SJSA1 (cell line): ENCODE results near the gene KIF6. TPM values are rescaled to one million over a fixed set of nuclear protein-coding genes. Genes with fewer than 3 reads are reported as not detected.

ENCODE experiments used
- DNase-seq, 2 experiments: peaks; one replicate each; pipeline ENCODE4 v3.0.0-alpha.2; 2015 to 2020; ENCODE audit warnings: low spot score in 2 of 2, low read depth in 1 of 2
- H3K27ac ChIP-seq: fragments of 250-450 bp; sonication (Bioruptor Pico); 2 replicates; pipeline ENCODE4 v1.5.1; 2020; ENCODE audit warnings: mild to moderate bottlenecking, moderate library complexity
- H3K27me3 ChIP-seq: fragments of 250-450 bp; sonication (Bioruptor Pico); replicated peaks from 2 replicates; pipeline ENCODE4 v1.5.1; 2020; ENCODE audit warnings: mild to moderate bottlenecking, moderate library complexity
- H3K36me3 ChIP-seq: fragments of 250-450 bp; sonication (Bioruptor Pico); 2 replicates; pipeline ENCODE4 v1.5.1; 2020; ENCODE audit warnings: mild to moderate bottlenecking
- H3K4me1 ChIP-seq: fragments of 250-450 bp; sonication (Bioruptor Pico); replicated peaks from 2 replicates; pipeline ENCODE4 v1.6.1; 2021; ENCODE audit warnings: mild to moderate bottlenecking
- H3K4me3 ChIP-seq: fragments of 250-450 bp; sonication (Bioruptor Pico); 2 replicates; pipeline ENCODE4 v1.5.1; 2020; ENCODE audit warnings: mild to moderate bottlenecking
- H3K9me3 ChIP-seq: fragments of 250-450 bp; sonication (Bioruptor Pico); replicated peaks from 2 replicates; pipeline ENCODE4 v1.5.1; 2020; ENCODE audit warnings: mild to moderate bottlenecking
- total RNA-seq: library from RNA; depleted of rRNA; stranded (reverse); fragments of >200 nt; shearing (Covaris generic); gene quantifications from 2 replicates; pipeline ENCODE4 v1.2.3, GENCODE V29; 2014

Gene KIF6
- total RNA-seq, 1 experiment from 2014 or later, result not detected

DNA sequence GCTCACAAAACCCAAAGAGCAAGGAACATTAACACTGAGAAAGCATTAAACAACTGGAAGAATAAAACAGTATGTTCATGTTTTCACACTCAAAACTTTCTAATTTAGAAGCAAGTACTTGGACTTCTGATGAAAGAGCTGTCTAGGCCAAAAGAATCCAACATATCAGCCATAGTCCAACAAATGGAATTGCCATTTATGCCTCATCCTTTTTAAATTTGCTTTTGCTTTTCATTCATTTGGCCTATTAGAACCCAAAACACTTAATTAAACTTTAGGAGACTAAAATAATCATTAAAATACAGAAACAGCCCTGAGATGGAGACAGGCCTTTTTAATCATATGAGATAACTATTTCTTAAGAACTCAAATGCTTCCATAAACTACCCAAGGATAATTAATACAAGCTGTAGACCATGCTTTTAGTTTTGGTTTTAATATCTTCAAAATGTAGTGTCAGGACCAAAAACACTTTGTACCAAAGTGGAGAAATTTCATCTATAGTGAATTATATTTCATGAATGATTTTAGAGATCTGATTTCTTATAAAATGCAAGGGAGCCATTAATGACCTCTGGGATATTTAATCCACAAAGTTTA lies 166.5 kb downstream of the KIF6 start:
- Histone ChIP-seq H3K27ac (no peak overlapping the region), H3K27me3 (no peaks in the 10 kb centered on the region; the same call in 1 of the 2 replicates), H3K9me3 (no peaks in the 10 kb centered on the region), H3K4me1 (no peaks in the 10 kb centered on the region), H3K36me3 (no peaks in the 10 kb centered on the region), H3K4me3 (no peak overlapping the region)
- no peak for DNase-seq

GRCh38 chr6:39558079-39558478 lies 167.1 kb downstream of the KIF6 start:
- no peaks in the 10 kb centered on the region for H3K4me1 ChIP-seq
- no peaks in the 10 kb centered on the region; the same call in 1 of the 2 replicates for H3K27me3 ChIP-seq
- H3K27ac ChIP-seq, result no peak overlapping the region
- no peak for DNase-seq
- no peak overlapping the region for H3K4me3 ChIP-seq
- no peaks in the 10 kb centered on the region for H3K36me3 ChIP-seq
- H3K9me3 ChIP-seq, result no peaks in the 10 kb centered on the region

- DNase-seq, result no peak
- no peaks in the 10 kb centered on the region for H3K9me3 ChIP-seq
- H3K27ac ChIP-seq, result no peak overlapping the region
- no peaks in the 10 kb centered on the region; the same call in 1 of the 2 replicates for H3K27me3 ChIP-seq
- H3K4me1 ChIP-seq, result no peaks in the 10 kb centered on the region
- H3K4me3 ChIP-seq, result no peak overlapping the region
- no peaks in the 10 kb centered on the region for H3K36me3 ChIP-seq
Measured at GRCh38 chr6:39555136-39555535, 170.1 kb downstream of the KIF6 start.

DNA sequence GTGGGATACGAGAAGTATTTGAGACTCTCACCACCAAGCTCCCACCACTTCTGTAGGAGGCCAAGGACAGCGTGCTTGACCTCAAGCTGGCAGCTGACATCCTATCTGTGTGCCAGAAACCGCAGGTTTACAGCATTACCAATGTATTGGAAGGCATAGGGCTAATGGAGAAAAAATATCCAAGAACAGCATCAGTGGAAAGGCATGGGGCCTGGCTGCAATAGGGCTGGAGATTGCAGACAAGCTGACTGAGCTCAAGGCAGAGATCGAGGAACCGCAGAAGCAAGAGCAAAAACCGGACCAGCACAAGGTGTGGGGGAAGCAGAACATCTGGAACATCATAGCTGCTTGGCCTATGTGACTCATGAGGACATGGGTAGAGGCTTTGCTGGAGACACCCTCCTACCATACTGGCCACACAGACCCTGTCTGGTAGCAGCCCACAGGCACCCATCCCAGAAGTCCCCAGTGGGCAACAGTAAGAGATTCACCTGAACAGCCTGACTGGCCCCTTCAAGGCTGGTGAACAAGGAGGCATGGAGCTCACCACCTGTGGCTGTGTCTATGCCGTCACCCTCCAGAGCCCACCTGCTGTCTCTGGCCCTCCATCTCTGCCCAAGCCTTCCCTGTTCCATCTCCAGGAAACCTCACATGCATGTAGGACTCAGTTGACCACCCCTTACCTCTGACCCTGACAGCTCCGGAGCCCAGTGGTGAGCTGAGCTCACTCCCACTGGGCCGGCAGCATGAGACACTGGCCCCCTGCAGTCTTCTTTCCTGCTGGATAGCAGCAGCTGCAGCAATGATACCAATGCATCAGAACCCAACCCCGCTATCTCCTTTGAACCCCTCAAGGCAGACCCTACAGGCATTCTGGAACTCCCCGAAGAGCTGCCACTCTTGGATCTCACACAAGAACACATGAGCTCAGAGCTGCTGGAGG lies 171.1 kb downstream of the KIF6 start:
- DNase-seq, result no peak
- no peaks in the 10 kb centered on the region for H3K36me3 ChIP-seq
- H3K4me1 ChIP-seq, result no peaks in the 10 kb centered on the region
- H3K9me3 ChIP-seq, result no peaks in the 10 kb centered on the region
- no peaks in the 10 kb centered on the region; the same call in 1 of the 2 replicates for H3K27me3 ChIP-seq
- H3K4me3 ChIP-seq, result no peak overlapping the region
- no peak overlapping the region for H3K27ac ChIP-seq

DNA sequence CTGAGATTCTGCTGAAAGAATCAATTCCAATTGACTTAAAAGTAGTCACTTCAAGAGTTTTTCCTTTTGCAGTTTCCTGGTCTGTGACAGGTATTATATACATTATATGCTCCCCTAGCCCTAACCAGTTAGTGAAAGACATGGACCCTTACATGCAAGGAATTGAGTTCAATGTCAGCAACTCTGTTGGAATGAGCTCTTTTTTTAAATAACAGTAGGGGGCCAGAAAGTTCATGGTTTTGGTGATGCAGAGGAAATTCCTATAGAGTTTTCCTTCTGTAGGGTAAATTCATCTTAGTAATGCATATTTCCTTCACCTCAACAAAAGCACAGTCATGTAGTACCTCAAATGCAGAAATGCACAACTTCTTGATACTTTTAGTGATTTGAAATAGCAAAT lies 172.2 kb downstream of the KIF6 start:
- H3K27ac ChIP-seq, result no peak overlapping the region
- H3K4me3 ChIP-seq, result no peak overlapping the region
- no peaks in the 10 kb centered on the region for H3K9me3 ChIP-seq
- H3K27me3 ChIP-seq, result no peaks in the 10 kb centered on the region; the same call in 1 of the 2 replicates
- H3K4me1 ChIP-seq, result no peaks in the 10 kb centered on the region
- H3K36me3 ChIP-seq, result no peaks in the 10 kb centered on the region
- no peak for DNase-seq

DNA sequence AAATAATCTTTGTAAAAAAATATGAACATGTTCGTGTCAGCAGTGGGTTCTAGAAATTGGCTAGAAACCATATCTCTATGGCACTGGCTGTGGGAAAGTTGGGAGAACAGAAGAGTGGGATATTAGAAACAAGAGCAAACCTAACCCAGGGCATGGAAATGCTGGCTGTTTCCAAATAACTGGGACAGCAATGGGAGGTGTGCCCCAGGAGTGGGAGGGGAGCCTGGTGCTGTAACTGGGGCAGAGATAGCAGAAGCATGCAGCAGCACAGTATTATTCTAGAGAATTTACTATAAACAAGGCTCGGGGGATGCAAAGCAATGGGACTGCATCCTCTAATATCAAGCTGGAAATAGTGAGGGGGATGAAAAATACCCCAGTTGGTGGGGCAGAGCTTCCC lies 175.0 kb downstream of the KIF6 start:
- no peaks in the 10 kb centered on the region for H3K4me1 ChIP-seq
- H3K9me3 ChIP-seq, result no peaks in the 10 kb centered on the region
- H3K27me3 ChIP-seq, result no peaks in the 10 kb centered on the region; the same call in 1 of the 2 replicates
- no peak overlapping the region for H3K4me3 ChIP-seq
- H3K36me3 ChIP-seq, result no peaks in the 10 kb centered on the region
- no peak for DNase-seq
- no peak overlapping the region for H3K27ac ChIP-seq

- Histone ChIP-seq H3K9me3 (no peaks in the 10 kb centered on the region), H3K27ac (no peak overlapping the region), H3K4me1 (no peaks in the 10 kb centered on the region), H3K27me3 (no peaks in the 10 kb centered on the region), H3K36me3 (no peaks in the 10 kb centered on the region), H3K4me3 (no peak overlapping the region)
- DNase-seq, result no peak
Measured at GRCh38 chr6:39546731-39547130, 178.5 kb downstream of the KIF6 start.

DNA sequence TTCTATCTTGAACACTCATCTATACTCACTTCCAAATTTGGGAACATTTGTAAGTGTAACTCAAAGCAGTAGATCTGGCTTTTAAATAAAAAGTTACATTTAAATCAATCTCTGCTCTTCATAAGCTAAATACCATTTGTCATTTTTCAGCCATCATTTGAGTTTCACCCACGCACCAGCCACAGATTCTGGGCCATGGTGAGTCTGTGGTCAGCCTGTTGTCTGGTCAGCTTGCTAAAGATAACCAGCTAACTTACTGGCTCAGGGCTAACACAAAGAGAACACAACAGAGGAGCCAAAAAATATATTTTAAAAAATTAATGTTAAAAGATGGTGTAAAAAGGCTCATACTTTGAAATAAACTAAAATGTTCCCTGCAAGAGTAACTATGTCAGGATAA lies 181.3 kb downstream of the KIF6 start:
- Histone ChIP-seq H3K27ac (no peak overlapping the region), H3K4me1 (no peaks in the 10 kb centered on the region), H3K36me3 (no peaks in the 10 kb centered on the region), H3K9me3 (no peaks in the 10 kb centered on the region), H3K4me3 (no peak overlapping the region), H3K27me3 (no peaks in the 10 kb centered on the region)
- DNase-seq, result no peak

GRCh38 chr6:39543095-39543494 lies 182.1 kb downstream of the KIF6 start:
- DNase-seq, result no peak
- Histone ChIP-seq H3K4me3 (no peak overlapping the region), H3K27ac (no peak overlapping the region), H3K27me3 (no peaks in the 10 kb centered on the region), H3K4me1 (no peaks in the 10 kb centered on the region), H3K9me3 (no peaks in the 10 kb centered on the region), H3K36me3 (no peaks in the 10 kb centered on the region)

DNA sequence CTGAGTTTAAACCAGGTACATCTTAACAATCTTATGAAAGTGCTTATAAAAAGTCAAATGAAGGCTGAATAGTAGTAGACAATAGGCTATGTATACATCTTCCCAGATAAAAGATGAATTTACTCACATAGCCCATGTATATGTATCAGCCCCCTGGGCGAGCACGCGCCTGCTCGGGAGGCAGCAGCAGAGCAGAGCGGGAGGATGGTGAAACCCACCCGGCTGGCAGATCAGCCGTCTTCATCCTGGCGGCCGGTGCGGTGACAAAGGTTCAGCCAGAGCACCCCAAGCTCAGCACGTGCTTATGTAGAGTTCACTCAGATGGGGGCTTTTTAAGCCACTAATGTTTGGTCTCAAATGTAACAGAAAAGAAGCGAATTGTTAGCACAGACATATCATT lies 184.8 kb downstream of the KIF6 start:
- Histone ChIP-seq H3K9me3 (no peaks in the 10 kb centered on the region), H3K27me3 (no peaks in the 10 kb centered on the region), H3K36me3 (no peaks in the 10 kb centered on the region), H3K27ac (no peak overlapping the region), H3K4me1 (no peaks in the 10 kb centered on the region), H3K4me3 (no peak overlapping the region)
- no peak for DNase-seq

DNA sequence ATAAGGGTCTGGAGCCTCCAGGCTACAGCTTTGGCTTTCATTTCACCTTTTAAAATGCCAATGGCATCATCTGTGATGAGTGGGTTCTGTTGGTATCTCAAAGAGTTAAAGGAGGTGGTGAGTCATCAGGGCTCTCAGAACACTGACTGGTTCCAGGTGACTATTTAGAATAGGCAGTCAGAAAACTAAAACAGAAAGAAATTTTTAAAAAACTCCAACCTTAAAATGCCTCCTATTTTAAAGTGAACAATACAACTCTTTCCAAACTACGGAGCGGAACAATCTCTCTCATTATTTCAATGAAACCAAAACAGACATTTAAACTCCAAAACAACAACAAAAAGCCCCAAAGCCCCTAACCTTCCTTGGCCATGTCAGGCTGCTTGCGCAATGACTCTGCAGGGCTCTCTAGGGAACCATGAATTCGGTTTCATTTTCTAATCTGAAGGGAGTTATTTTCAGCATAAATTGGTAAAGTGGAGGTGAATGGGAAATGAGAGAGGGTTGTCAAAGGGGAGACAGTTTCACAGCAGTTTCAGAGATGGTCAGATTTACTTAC lies 194.9 kb downstream of the KIF6 start:
- Histone ChIP-seq H3K9me3 (no peaks in the 10 kb centered on the region), H3K27me3 (no peaks in the 10 kb centered on the region), H3K36me3 (no peaks in the 10 kb centered on the region), H3K27ac (no peak overlapping the region), H3K4me1 (no peaks in the 10 kb centered on the region), H3K4me3 (no peak overlapping the region)
- no peak for DNase-seq

GRCh38 chr6:39527792-39528564 lies 197.2 kb downstream of the KIF6 start:
- no peak overlapping the region for H3K4me3 ChIP-seq
- no peaks in the 10 kb centered on the region for H3K36me3 ChIP-seq

GRCh38 chr6:39524007-39524406 lies 201.2 kb downstream of the KIF6 start:
- H3K9me3 ChIP-seq, result no peaks in the 10 kb centered on the region
- H3K27me3 ChIP-seq, result 0 out of 2 replicates have a peak, but pooled peaks cover 5% of the 10 kb centered on the region
- H3K4me3 ChIP-seq, result no peak overlapping the region
- H3K27ac ChIP-seq, result no peak overlapping the region
- H3K4me1 ChIP-seq, result no peaks in the 10 kb centered on the region
- H3K36me3 ChIP-seq, result no peaks in the 10 kb centered on the region
- DNase-seq, result no peak

More at GRCh38 chr6:39527792-39528564, 197.2 kb downstream of the KIF6 start:
- no peak overlapping the region for H3K27ac ChIP-seq
- no peak for DNase-seq
- no peaks in the 10 kb centered on the region for H3K9me3 ChIP-seq
- H3K4me1 ChIP-seq, result no peaks in the 10 kb centered on the region
- no peaks in the 10 kb centered on the region for H3K27me3 ChIP-seq
